Keratinocyte (primary cell): Measurements from ENCODE around the gene SOCS1. TPM values are rescaled to one million over a fixed set of nuclear protein-coding genes. Genes with fewer than 3 reads are reported as not detected.

Experiments used
- DNase-seq: peaks from one replicate; pipeline ENCODE4 v3.0.0-alpha.2; 2011; ENCODE audit warnings: low read depth, missing footprints, low spot score
- FAIRE-seq: peaks from 2 replicates; lab custom pipeline; 2011; peaks lifted over from hg19 to GRCh38; lab: Jason Lieb, UNC
- H2AFZ ChIP-seq: 2 replicates; pipeline ENCODE4 v1.6.0; 2012; ENCODE audit warnings: low read length, control low read depth, inconsistent platforms; ENCODE audit not compliant: control insufficient read depth
- H3K27ac ChIP-seq: 2 replicates; pipeline ENCODE4 v1.5.1; 2011; ENCODE audit warnings: low read length; ENCODE audit not compliant: control insufficient read depth, insufficient read depth
- H3K27me3 ChIP-seq: 3 replicates; pipeline ENCODE4 v1.6.0; 2011; ENCODE audit warnings: low read length; ENCODE audit not compliant: control insufficient read depth, insufficient read depth; ENCODE audit errors: extremely low read depth
- H3K36me3 ChIP-seq, 2 experiments: 2 replicates in 1 of 2; 3 replicates in 1 of 2; pipeline ENCODE4 v1.5.1; 2011; ENCODE audit warnings: low read length in 2 of 2, mild to moderate bottlenecking in 1 of 2; ENCODE audit not compliant: control insufficient read depth in 2 of 2, insufficient read depth in 2 of 2; ENCODE audit errors: extremely low read depth in 1 of 2
- H3K4me1 ChIP-seq: 3 replicates; pipeline ENCODE4 v1.5.1; 2011; ENCODE audit warnings: low read length; ENCODE audit not compliant: control insufficient read depth, insufficient read depth; ENCODE audit errors: extremely low read depth
- H3K4me2 ChIP-seq: 3 replicates; pipeline ENCODE4 v1.6.0; 2011; ENCODE audit warnings: low read depth, low read length; ENCODE audit not compliant: control insufficient read depth, insufficient read depth; ENCODE audit errors: extremely low read depth
- H3K4me3 ChIP-seq, 3 experiments: fragments of 200-600 bp in 1 of 3; sonication (generic) in 1 of 3; 2 replicates in 2 of 3; 3 replicates in 1 of 3; pipeline ENCODE4 v1.5.1; 2011 to 2016; ENCODE audit warnings: low read length in 3 of 3, mild to moderate bottlenecking in 3 of 3, control low read depth in 2 of 3, inconsistent platforms in 1 of 3, low read depth in 1 of 3, mixed read lengths in 1 of 3, mixed run types in 1 of 3, moderate library complexity in 1 of 3; ENCODE audit not compliant: control insufficient read depth in 2 of 3, insufficient read depth in 2 of 3; ENCODE audit errors: extremely low read depth in 1 of 3
- H3K79me2 ChIP-seq: 2 replicates; pipeline ENCODE4 v1.6.0; 2012; ENCODE audit warnings: low read length; ENCODE audit not compliant: control insufficient read depth, insufficient read depth
- H3K9ac ChIP-seq: 3 replicates; pipeline ENCODE4 v1.6.0; 2011; ENCODE audit warnings: low read length; ENCODE audit not compliant: control insufficient read depth, insufficient read depth; ENCODE audit errors: extremely low read depth
- H3K9me1 ChIP-seq: 3 replicates; pipeline ENCODE4 v1.6.0; 2011; ENCODE audit warnings: low read length; ENCODE audit not compliant: control insufficient read depth, insufficient read depth; ENCODE audit errors: extremely low read depth
- H3K9me3 ChIP-seq: 2 replicates; pipeline ENCODE4 v1.5.1; 2012; ENCODE audit warnings: low read depth, low read length; ENCODE audit not compliant: control insufficient read depth
- H4K20me1 ChIP-seq: 3 replicates; pipeline ENCODE4 v1.6.0; 2011; ENCODE audit warnings: low read length; ENCODE audit not compliant: control insufficient read depth, insufficient read depth; ENCODE audit errors: extremely low read depth
- CTCF ChIP-seq, 3 experiments: IDR thresholded peaks in 1 of 3; conservative IDR thresholded peaks in 1 of 3; optimal IDR thresholded peaks in 1 of 3; 2 replicates in 2 of 3; 3 replicates in 1 of 3; pipeline versions ENCODE3 to v1.5.1; 2011; ENCODE audit warnings: low read length in 3 of 3, mild to moderate bottlenecking in 3 of 3, moderate library complexity in 2 of 3, control low read depth in 1 of 3, inconsistent platforms in 1 of 3; ENCODE audit not compliant: insufficient read depth in 2 of 3; ENCODE audit errors: extremely low read depth in 1 of 3
- EZH2 ChIP-seq: IDR thresholded peaks from one replicate; pipeline ENCODE4 v1.6.1; 2012; ENCODE audit warnings: inconsistent platforms, mild to moderate bottlenecking, low read length, moderate library complexity
- dilution Hi-C: fragments of 300-500 bp; cut with MboI; formaldehyde crosslinking; loops from one replicate; pipeline ENCODE4 v1.7.0; 2020; ENCODE audit warnings: low sequenced_read_pairs; ENCODE audit not compliant: extremely low pct_ligation_motif_present
- polyA plus RNA-seq, 5 experiments: library from polyadenylated mRNA; depleted of rRNA in 3 of 5; stranded (reverse) in 3 of 5; stranded (forward) in 1 of 5; unstranded in 1 of 5; fragments of >200 nt; gene quantifications; 1 replicate in 1 of 5; 2 replicates in 3 of 5; 3 replicates in 1 of 5; pipeline versions ENCODE4 v1.2.1 to v1.2.3, GENCODE V29; 2011 to 2012; ENCODE audit warnings: missing spikeins in 2 of 5, low read depth in 1 of 5, low replicate concordance in 1 of 5

Gene SOCS1
- polyA plus RNA-seq, 1 donor (not counting 4 experiments of a cell fraction or from before 2014, with no cell fraction given): 0.98 TPM

- Histone ChIP-seq H3K27me3 (no peaks in the 10 kb centered on the region), H3K36me3 (no peaks in the 10 kb centered on the region), H4K20me1 (no peaks in the 10 kb centered on the region), H3K27ac (peak overlapping the region; percentile 55), H3K4me3 (no peak overlapping the region), H3K9me3 (peaks cover 5% of the 10 kb centered on the region), H3K4me2 (peak overlapping the region; percentile 19), H3K4me1 (peaks cover 36% of the 10 kb centered on the region), H2AFZ (peak overlapping the region; percentile 33), H3K9me1 (no peaks in the 10 kb centered on the region), H3K9ac (peak overlapping the region; percentile 31), H3K79me2 (no peaks in the 10 kb centered on the region)
- dilution Hi-C loops: loop anchor here (10.0 kb wide), 1 partner anchor 146 kb away; no protein-coding TSS in a partner anchor
- no peak for TF ChIP-seq CTCF (optimal IDR thresholded peaks at IDR 0.05 in 1 of 3, IDR thresholded peaks at IDR 0.05 in 1 of 3, conservative IDR thresholded peaks at IDR 0.05 in 1 of 3; ENCODE audit: extremely low read depth in 1 of 3, insufficient read depth in 2 of 3, low read length in 3 of 3)
- no peak for TF ChIP-seq EZH2
- FAIRE-seq (peak; percentile 72), DNase-seq (no peak)
These were observed 46.9 kb downstream of the SOCS1 start for GRCh38 chr16:11208916-11209665.

GRCh38 chr16:11207646-11208045, 48.4 kb downstream of the SOCS1 start:
- Histone ChIP-seq H3K79me2 (no peaks in the 10 kb centered on the region), H3K4me2 (no peak overlapping the region), H3K4me3 (no peak overlapping the region), H3K36me3 (no peaks in the 10 kb centered on the region), H3K4me1 (peaks cover 35% of the 10 kb centered on the region), H3K27ac (no peak overlapping the region), H3K9ac (no peak overlapping the region), H2AFZ (no peak overlapping the region), H4K20me1 (no peaks in the 10 kb centered on the region), H3K9me3 (peaks cover 5% of the 10 kb centered on the region), H3K9me1 (no peaks in the 10 kb centered on the region), H3K27me3 (no peaks in the 10 kb centered on the region)
- dilution Hi-C loops: loop anchor here (10.0 kb wide), 1 partner anchor 147 kb away; no protein-coding TSS in a partner anchor
- no peak for DNase-seq
- TF ChIP-seq CTCF (optimal IDR thresholded peaks at IDR 0.05 in 1 of 3, IDR thresholded peaks at IDR 0.05 in 1 of 3, conservative IDR thresholded peaks at IDR 0.05 in 1 of 3; ENCODE audit: extremely low read depth in 1 of 3, insufficient read depth in 2 of 3, low read length in 3 of 3) (no peak), EZH2 (no peak)
- FAIRE-seq: no peak
